Keratinocyte (primary cell): ENCODE results near the gene CRKL. TPM values are rescaled to one million over a fixed set of nuclear protein-coding genes. Genes with fewer than 3 reads are reported as not detected.
A peak's percentile ranks its signal among the peaks of the same experiment; 100 is the strongest.

Experiments used
- DNase-seq: peaks from one replicate; pipeline ENCODE4 v3.0.0-alpha.2; 2011; ENCODE audit warnings: low read depth, missing footprints, low spot score
- FAIRE-seq: peaks from 2 replicates; lab custom pipeline; 2011; peaks lifted over from hg19 to GRCh38; lab: Jason Lieb, UNC
- H2AFZ ChIP-seq: 2 replicates; pipeline ENCODE4 v1.6.0; 2012; ENCODE audit warnings: low read length, control low read depth, inconsistent platforms; ENCODE audit not compliant: control insufficient read depth
- H3K27ac ChIP-seq: 2 replicates; pipeline ENCODE4 v1.5.1; 2011; ENCODE audit warnings: low read length; ENCODE audit not compliant: control insufficient read depth, insufficient read depth
- H3K27me3 ChIP-seq: 3 replicates; pipeline ENCODE4 v1.6.0; 2011; ENCODE audit warnings: low read length; ENCODE audit not compliant: control insufficient read depth, insufficient read depth; ENCODE audit errors: extremely low read depth
- H3K36me3 ChIP-seq, 2 experiments: 2 replicates in 1 of 2; 3 replicates in 1 of 2; pipeline ENCODE4 v1.5.1; 2011; ENCODE audit warnings: low read length in 2 of 2, mild to moderate bottlenecking in 1 of 2; ENCODE audit not compliant: control insufficient read depth in 2 of 2, insufficient read depth in 2 of 2; ENCODE audit errors: extremely low read depth in 1 of 2
- H3K4me1 ChIP-seq: 3 replicates; pipeline ENCODE4 v1.5.1; 2011; ENCODE audit warnings: low read length; ENCODE audit not compliant: control insufficient read depth, insufficient read depth; ENCODE audit errors: extremely low read depth
- H3K4me2 ChIP-seq: 3 replicates; pipeline ENCODE4 v1.6.0; 2011; ENCODE audit warnings: low read depth, low read length; ENCODE audit not compliant: control insufficient read depth, insufficient read depth; ENCODE audit errors: extremely low read depth
- H3K4me3 ChIP-seq, 3 experiments: fragments of 200-600 bp in 1 of 3; sonication (generic) in 1 of 3; 2 replicates in 2 of 3; 3 replicates in 1 of 3; pipeline ENCODE4 v1.5.1; 2011 to 2016; ENCODE audit warnings: low read length in 3 of 3, mild to moderate bottlenecking in 3 of 3, control low read depth in 2 of 3, inconsistent platforms in 1 of 3, low read depth in 1 of 3, mixed read lengths in 1 of 3, mixed run types in 1 of 3, moderate library complexity in 1 of 3; ENCODE audit not compliant: control insufficient read depth in 2 of 3, insufficient read depth in 2 of 3; ENCODE audit errors: extremely low read depth in 1 of 3
- H3K79me2 ChIP-seq: 2 replicates; pipeline ENCODE4 v1.6.0; 2012; ENCODE audit warnings: low read length; ENCODE audit not compliant: control insufficient read depth, insufficient read depth
- H3K9ac ChIP-seq: 3 replicates; pipeline ENCODE4 v1.6.0; 2011; ENCODE audit warnings: low read length; ENCODE audit not compliant: control insufficient read depth, insufficient read depth; ENCODE audit errors: extremely low read depth
- H3K9me1 ChIP-seq: 3 replicates; pipeline ENCODE4 v1.6.0; 2011; ENCODE audit warnings: low read length; ENCODE audit not compliant: control insufficient read depth, insufficient read depth; ENCODE audit errors: extremely low read depth
- H3K9me3 ChIP-seq: 2 replicates; pipeline ENCODE4 v1.5.1; 2012; ENCODE audit warnings: low read depth, low read length; ENCODE audit not compliant: control insufficient read depth
- H4K20me1 ChIP-seq: 3 replicates; pipeline ENCODE4 v1.6.0; 2011; ENCODE audit warnings: low read length; ENCODE audit not compliant: control insufficient read depth, insufficient read depth; ENCODE audit errors: extremely low read depth
- EZH2 ChIP-seq: IDR thresholded peaks from one replicate; pipeline ENCODE4 v1.6.1; 2012; ENCODE audit warnings: inconsistent platforms, mild to moderate bottlenecking, low read length, moderate library complexity
- dilution Hi-C: fragments of 300-500 bp; cut with MboI; formaldehyde crosslinking; loops from one replicate; pipeline ENCODE4 v1.7.0; 2020; ENCODE audit warnings: low sequenced_read_pairs; ENCODE audit not compliant: extremely low pct_ligation_motif_present
- polyA plus RNA-seq, 5 experiments: library from polyadenylated mRNA; depleted of rRNA in 3 of 5; stranded (reverse) in 3 of 5; stranded (forward) in 1 of 5; unstranded in 1 of 5; fragments of >200 nt; gene quantifications; 1 replicate in 1 of 5; 2 replicates in 3 of 5; 3 replicates in 1 of 5; pipeline versions ENCODE4 v1.2.1 to v1.2.3, GENCODE V29; 2011 to 2012; ENCODE audit warnings: missing spikeins in 2 of 5, low read depth in 1 of 5, low replicate concordance in 1 of 5
- TF ChIP-seq, protein P1 (sequence below), 3 experiments: IDR thresholded peaks in 1 of 3; conservative IDR thresholded peaks in 1 of 3; optimal IDR thresholded peaks in 1 of 3; 2 replicates in 2 of 3; 3 replicates in 1 of 3; pipeline versions ENCODE3 to v1.5.1; 2011; ENCODE audit warnings: low read length in 3 of 3, mild to moderate bottlenecking in 3 of 3, moderate library complexity in 2 of 3, control low read depth in 1 of 3, inconsistent platforms in 1 of 3; ENCODE audit not compliant: insufficient read depth in 2 of 3; ENCODE audit errors: extremely low read depth in 1 of 3

The CRKL gene
- polyA plus RNA-seq, 1 donor (not counting 4 experiments of a cell fraction or from before 2014, with no cell fraction given) = 32.1 TPM

DNA sequence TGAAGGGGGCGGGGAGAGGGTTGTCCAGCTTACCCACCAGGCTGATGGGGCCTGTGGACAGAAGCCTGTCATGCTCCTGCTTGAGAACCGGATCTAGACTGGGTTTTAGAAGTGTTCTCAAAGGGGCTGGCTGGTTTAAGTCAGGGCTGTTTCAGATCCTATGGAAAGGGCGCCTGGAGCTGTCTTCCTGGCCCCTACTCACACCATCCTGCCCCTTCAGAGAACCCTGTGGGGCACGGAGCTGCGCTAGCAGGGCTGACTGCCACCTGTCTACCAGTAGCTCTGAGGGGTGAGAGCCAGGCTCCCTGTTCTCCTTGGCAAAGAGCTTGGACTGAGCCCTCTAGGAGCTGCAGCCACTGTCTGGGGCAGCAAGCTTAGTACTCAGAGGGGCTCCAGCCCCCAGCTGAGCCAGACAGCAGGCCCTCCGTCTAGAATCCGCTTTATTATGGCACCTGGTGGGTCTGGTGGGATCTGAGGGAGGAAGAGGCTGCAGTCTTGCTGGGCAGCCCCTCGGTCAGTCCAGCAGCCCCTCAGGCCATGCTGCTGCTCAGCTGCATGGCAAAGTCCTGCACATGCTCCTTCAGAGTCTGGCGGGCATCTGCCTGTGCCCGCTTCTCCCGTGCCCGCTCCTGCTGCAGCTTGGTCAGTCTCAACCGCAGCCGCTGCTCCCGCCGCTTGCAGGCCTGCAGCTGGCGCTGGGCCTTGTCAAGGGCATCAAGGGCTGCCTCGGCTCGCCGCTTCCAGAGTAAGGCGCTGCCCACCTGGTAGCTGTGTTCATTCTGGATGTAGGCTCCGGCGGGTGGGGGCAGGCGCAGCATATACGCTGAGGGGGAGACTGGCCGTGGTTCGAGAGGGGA is 82.4 kb downstream of the CRKL start:
- Histone ChIP-seq H3K4me2 (peak overlapping the region; percentile 99), H3K27me3 (no peaks in the 10 kb centered on the region), H3K79me2 (peaks cover 28% of the 10 kb centered on the region), H3K27ac (no peak overlapping the region), H3K4me3 (no peak overlapping the region), H3K36me3 (peaks cover 17 to 23% of the 10 kb centered on the region in 2 experiments), H3K9ac (no peak overlapping the region), H3K9me3 (no peaks in the 10 kb centered on the region), H2AFZ (no peak overlapping the region), H4K20me1 (no peaks in the 10 kb centered on the region), H3K4me1 (peaks cover 20% of the 10 kb centered on the region), H3K9me1 (no peaks in the 10 kb centered on the region)
- dilution Hi-C loops = no loop called here
- DNase-seq = no peak
- TF ChIP-seq, protein P1, sequence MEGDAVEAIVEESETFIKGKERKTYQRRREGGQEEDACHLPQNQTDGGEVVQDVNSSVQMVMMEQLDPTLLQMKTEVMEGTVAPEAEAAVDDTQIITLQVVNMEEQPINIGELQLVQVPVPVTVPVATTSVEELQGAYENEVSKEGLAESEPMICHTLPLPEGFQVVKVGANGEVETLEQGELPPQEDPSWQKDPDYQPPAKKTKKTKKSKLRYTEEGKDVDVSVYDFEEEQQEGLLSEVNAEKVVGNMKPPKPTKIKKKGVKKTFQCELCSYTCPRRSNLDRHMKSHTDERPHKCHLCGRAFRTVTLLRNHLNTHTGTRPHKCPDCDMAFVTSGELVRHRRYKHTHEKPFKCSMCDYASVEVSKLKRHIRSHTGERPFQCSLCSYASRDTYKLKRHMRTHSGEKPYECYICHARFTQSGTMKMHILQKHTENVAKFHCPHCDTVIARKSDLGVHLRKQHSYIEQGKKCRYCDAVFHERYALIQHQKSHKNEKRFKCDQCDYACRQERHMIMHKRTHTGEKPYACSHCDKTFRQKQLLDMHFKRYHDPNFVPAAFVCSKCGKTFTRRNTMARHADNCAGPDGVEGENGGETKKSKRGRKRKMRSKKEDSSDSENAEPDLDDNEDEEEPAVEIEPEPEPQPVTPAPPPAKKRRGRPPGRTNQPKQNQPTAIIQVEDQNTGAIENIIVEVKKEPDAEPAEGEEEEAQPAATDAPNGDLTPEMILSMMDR (optimal IDR thresholded peaks at IDR 0.05 in 1 of 3, IDR thresholded peaks at IDR 0.05 in 1 of 3, conservative IDR thresholded peaks at IDR 0.05 in 1 of 3; ENCODE audit: extremely low read depth in 1 of 3, insufficient read depth in 2 of 3, low read length in 3 of 3) = no peak
- no peak for TF ChIP-seq EZH2
- no peak for FAIRE-seq

DNA sequence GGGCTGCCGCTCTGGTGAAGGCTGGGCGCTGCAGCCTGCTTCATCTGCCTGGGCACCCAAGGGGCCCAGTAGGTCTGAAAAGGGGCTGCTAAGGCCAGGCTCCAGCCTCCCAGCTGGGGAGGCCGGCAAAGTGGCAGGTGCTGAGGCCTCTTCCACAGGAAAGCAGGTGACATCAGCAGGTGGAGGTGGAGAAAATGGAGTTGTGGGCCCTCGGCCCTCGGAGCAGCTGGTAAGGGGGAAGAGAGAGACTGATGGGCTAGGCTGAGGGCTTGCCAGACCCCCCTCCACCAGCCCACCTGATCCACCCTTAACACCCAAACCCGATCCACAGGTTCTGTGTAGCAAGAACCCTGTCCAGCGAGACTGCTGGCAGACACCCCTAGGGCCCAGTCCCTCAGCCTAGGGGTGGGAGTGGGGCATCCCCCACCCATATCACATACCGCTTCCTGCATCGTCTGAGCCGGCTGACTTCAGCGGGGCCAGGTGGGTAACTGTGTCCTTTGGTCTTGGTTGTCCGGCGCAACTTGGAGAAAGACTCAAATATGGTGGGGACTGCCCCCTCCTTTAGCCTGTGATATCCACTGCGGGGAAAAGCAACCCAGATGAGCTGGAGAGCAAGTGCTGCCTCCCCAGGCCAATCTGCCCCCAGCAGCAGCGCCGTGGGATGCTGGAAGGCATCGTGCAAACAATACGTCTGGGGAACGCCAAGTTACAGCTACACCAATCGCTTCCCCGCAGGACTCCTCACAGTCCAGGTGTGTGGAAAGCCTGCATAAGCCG is 83.2 kb downstream of the CRKL start:
- no peak for DNase-seq
- H3K27ac ChIP-seq = peak overlapping the region; percentile 93
- H3K4me2 ChIP-seq = peak overlapping the region; percentile 99
- H3K36me3 ChIP-seq = peaks cover 17 to 20% of the 10 kb centered on the region in 2 experiments
- H3K79me2 ChIP-seq = peaks cover 28% of the 10 kb centered on the region
- H4K20me1 ChIP-seq = no peaks in the 10 kb centered on the region
- no peak for FAIRE-seq
- H3K9me3 ChIP-seq = no peaks in the 10 kb centered on the region
- H3K9ac ChIP-seq = peak overlapping the region; percentile 94
- TF ChIP-seq, protein P1 (optimal IDR thresholded peaks at IDR 0.05 in 1 of 3, IDR thresholded peaks at IDR 0.05 in 1 of 3, conservative IDR thresholded peaks at IDR 0.05 in 1 of 3; ENCODE audit: extremely low read depth in 1 of 3, insufficient read depth in 2 of 3, low read length in 3 of 3) = peak in 1 of 3 experiments; percentile 24
- TF ChIP-seq EZH2 = no peak
- peaks cover 20% of the 10 kb centered on the region for H3K4me1 ChIP-seq
- H3K9me1 ChIP-seq = no peaks in the 10 kb centered on the region
- dilution Hi-C loops = no loop called here
- H2AFZ ChIP-seq = no peak overlapping the region
- H3K4me3 ChIP-seq = peak overlapping the region; percentile 83 to 91 (median 90)
- no peaks in the 10 kb centered on the region for H3K27me3 ChIP-seq
